K562 (cell line): ENCODE measurements around the gene PCP2.

Experiments used
- SMARCA5 ChIP-seq: fragments of 450-650 bp; IDR thresholded peaks from 2 replicates; pipeline ENCODE4 v1.6.1; 2016
- ZBTB5 ChIP-seq: fragments of 450-650 bp; IDR thresholded peaks from 2 replicates; pipeline ENCODE4 v1.6.1; 2017; ENCODE audit warnings: antibody characterized with exemption
- ZNF175 ChIP-seq: fragments of 200-800 bp; sonication (Bioruptor generic); IDR thresholded peaks from 2 replicates; pipeline ENCODE4 v1.6.1; 2016; ENCODE audit warnings: low read depth, mild to moderate bottlenecking, missing genetic modification characterization, missing compliant biosample characterization
- TF ChIP-seq, protein P1 (sequence below): sonication (generic); formaldehyde crosslinking; IDR thresholded peaks from 2 replicates; pipeline ENCODE4 v1.9.0; 2022; ENCODE audit warnings: mild to moderate bottlenecking, missing genetic modification reagents

DNA sequence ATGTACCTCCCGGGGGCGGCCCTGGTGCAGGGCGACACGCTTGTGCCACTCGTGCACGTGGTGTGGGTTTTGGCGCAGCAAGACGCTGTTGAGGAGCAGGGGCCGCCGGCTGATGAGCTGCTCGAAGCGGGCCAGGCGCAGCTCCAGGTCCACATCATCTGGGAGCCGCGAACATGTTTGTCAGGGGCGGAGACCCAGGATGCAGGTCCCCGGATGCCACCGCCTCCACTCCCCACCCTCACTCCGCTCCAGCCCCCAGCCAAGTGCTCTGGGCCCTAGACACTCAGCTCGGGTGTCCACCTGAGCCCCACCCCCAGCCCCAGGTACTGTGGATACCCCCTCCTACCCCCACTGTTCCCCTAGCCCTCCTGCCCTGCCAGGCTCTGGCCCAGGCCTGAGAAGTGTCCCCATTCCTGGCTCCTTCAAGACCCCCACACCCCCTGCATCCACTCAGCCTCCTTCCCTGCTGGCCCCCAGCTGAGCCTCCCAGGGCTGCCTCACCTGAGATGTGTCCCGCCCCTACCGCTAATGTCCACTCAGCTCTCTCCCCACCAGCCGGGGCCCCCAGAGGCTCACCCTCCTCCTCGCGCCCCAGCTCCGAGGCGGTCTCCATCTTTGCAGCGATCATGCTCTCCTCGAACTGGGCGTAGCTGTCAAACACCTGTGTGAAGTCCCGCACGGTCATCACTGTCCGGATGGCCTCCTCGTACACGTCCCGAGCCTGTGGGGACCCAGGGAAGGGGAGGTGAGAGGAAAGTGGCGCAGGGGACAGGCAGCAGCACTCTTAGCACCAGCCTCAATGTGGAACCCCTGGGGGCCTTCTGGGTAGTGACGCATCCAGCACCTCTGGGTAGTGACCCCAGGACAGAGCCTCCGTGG lies 9.6 kb downstream of the PCP2 start:
- no peak for TF ChIP-seq ZBTB5
- no peak for TF ChIP-seq ZNF175 (CRISPR knock-in tag)
- TF ChIP-seq, protein P1, sequence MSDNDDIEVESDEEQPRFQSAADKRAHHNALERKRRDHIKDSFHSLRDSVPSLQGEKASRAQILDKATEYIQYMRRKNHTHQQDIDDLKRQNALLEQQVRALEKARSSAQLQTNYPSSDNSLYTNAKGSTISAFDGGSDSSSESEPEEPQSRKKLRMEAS (CRISPR knock-in tag), result no peak
- no peak for TF ChIP-seq SMARCA5
